Body of pancreas (tissue), 4 donors: Measurements from ENCODE around the gene MAPK10.

Experiments used
- CTCF ChIP-seq, 7 experiments: fragments of 450-650 bp in 4 of 7; fragments of 200-600 bp in 3 of 7; sonication (generic) in 3 of 7; IDR thresholded peaks; one replicate each; pipeline ENCODE4 v1.5.1; 2016 to 2019; ENCODE audit warnings: antibody characterized with exemption in 7 of 7
- POLR2A ChIP-seq, 3 donors: fragments of 450-650 bp; IDR thresholded peaks; one replicate each; pipeline ENCODE4 v1.6.1; 2016; ENCODE audit warnings: antibody characterized with exemption in 3 of 3, mild to moderate bottlenecking in 2 of 3

DNA sequence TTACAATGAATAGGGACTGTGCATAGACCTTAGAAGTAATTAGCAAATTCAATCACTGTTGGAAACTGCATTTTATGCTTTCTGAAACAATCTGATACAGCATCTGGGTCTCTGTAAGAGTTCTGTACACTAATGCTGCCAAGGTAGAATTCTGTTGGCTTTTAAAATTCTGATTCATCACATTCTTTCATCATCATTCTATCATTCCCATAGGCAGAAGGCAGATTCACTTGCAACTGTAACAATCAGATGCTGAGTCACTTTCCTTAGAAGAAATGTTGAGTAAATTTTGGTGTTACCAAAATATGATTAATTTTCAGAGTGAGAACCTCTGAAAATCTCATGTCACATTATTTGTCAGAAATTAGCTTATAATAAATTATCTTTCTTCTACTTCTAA is 267.2 kb downstream of the MAPK10 start:
- TF ChIP-seq CTCF (IDR thresholded peaks at IDR 0.05), result no peak
- TF ChIP-seq POLR2A (IDR thresholded peaks at IDR 0.05), result no peak
